ENCODE data around the gene OARD1. TPM values are rescaled to one million over a fixed set of nuclear protein-coding genes. Genes with fewer than 3 reads are reported as not detected.

OARD1 gene
- total RNA-seq, 3 donors from 2014 or later = 17.0 to 26.2 (median 22.3) TPM

DNA sequence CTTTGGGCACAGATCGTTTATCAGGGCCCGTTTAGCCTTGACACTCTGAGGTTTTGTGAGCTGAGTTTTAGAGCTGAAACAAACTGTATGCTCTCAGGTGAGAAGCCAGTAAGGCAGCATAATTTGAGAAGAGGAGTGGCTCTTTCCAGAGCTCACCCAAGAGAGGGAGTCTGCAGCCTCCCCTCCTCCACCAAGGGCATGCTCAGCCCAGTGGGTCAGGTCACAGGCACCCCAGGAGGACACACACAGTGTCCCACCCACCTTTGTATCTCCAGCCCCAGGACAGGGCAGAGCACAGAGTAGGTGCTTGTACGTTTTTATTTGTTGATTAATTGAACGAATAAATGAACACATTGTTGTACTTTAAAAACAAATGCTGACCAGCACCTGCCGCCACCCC is 26.5 kb downstream of the OARD1 start:
- Histone ChIP-seq H3K36me3 (no peaks in the 10 kb centered on the region), H3K9me3 (no peaks in the 10 kb centered on the region), H3K27me3 (no peaks in the 10 kb centered on the region), H3K27ac (no peak overlapping the region), H3K4me1 (no peaks in the 10 kb centered on the region), H3K4me3 (no peak overlapping the region)
- no peak for TF ChIP-seq POLR2AphosphoS5 (IDR thresholded peaks at IDR 0.05)
- TF ChIP-seq, protein P1, sequence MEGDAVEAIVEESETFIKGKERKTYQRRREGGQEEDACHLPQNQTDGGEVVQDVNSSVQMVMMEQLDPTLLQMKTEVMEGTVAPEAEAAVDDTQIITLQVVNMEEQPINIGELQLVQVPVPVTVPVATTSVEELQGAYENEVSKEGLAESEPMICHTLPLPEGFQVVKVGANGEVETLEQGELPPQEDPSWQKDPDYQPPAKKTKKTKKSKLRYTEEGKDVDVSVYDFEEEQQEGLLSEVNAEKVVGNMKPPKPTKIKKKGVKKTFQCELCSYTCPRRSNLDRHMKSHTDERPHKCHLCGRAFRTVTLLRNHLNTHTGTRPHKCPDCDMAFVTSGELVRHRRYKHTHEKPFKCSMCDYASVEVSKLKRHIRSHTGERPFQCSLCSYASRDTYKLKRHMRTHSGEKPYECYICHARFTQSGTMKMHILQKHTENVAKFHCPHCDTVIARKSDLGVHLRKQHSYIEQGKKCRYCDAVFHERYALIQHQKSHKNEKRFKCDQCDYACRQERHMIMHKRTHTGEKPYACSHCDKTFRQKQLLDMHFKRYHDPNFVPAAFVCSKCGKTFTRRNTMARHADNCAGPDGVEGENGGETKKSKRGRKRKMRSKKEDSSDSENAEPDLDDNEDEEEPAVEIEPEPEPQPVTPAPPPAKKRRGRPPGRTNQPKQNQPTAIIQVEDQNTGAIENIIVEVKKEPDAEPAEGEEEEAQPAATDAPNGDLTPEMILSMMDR (IDR thresholded peaks at IDR 0.05) = no peak
- no peak for TF ChIP-seq POLR2A (IDR thresholded peaks at IDR 0.05)
- intact Hi-C loops (cut with DNase I; ENCODE audit: low total_unique reads) = no loop called here
- no peak for DNase-seq (ENCODE audit: low spot score in 2 of 2)

DNA sequence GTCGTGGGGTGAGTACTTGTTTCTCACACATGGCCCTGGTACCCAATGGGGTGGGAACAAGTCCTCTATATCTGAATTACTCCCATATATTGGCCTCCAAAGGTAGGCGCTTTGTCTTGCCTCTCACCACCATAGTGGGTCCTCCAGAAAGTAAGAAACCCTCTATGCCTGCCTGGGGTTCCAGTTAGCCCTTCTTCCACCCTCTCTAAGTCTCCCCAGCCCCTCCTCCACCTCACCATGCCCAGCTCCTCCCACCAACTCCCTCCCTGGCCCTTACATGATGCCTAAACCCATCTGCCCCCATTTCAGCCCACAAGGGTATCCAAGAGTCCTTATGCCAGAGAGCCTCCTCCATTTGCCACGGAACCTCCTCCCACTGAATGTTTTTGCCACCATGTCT is 29.0 kb downstream of the OARD1 start:
- Histone ChIP-seq H3K4me3 (no peak overlapping the region), H3K36me3 (no peaks in the 10 kb centered on the region), H3K9me3 (no peaks in the 10 kb centered on the region), H3K27ac (no peak overlapping the region), H3K4me1 (no peaks in the 10 kb centered on the region), H3K27me3 (no peaks in the 10 kb centered on the region)
- intact Hi-C loops (cut with DNase I; ENCODE audit: low total_unique reads) = no loop called here
- no peak for DNase-seq (ENCODE audit: low spot score in 2 of 2)
- TF ChIP-seq, protein P1 (IDR thresholded peaks at IDR 0.05) = no peak
- TF ChIP-seq POLR2AphosphoS5 (IDR thresholded peaks at IDR 0.05) = no peak
- TF ChIP-seq POLR2A (IDR thresholded peaks at IDR 0.05) = no peak

DNA sequence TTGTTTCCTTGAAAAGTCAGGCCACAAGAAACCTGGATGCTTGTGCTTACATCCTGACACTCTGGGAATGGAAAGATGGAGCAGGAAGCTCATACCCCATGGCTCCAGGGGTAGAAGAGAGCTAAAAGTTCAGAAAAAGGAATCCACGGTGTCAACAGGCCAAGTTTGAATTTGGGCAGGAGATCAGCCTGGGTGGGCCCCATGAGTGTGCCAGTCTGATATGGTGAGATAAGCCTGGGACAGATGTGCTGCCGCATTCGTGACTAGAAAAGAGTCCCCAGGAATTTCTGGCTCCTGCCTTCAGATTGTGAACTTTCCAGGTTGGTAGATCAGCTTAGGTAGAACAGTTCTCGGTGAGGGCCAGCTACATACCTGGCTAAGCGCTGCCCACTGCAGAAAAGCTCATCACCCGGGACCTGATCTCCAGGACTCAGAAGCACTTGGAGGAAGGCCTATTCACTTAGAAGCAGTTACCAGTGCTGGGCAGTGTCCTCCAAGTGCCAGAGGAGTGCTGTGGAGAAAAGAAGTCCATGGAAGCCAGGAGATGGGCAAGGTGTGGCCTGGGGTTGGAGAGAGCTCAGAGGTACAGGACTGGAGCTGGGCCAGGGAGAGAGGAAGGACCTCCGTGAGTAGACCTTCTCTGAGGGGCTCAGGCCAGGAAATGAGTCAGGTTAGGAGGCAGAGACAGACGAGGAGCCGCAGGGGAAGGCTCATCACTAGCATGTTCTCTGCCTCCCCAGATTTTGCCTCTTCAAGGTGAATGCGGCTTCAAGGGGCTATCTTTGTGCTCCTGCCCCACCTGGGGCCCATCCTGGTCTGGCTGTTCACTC is 29.7 kb downstream of the OARD1 start, which contains the start of gene TSPO2:
TSPO2 (plus strand) TSS at position 242 of the 830 bp plus-strand sequence; CDS start at position 761, 519 bp downstream.
- no peaks in the 10 kb centered on the region for H3K9me3 ChIP-seq
- TF ChIP-seq, protein P1 (IDR thresholded peaks at IDR 0.05) = no peak
- TF ChIP-seq POLR2A (IDR thresholded peaks at IDR 0.05) (no peak), POLR2AphosphoS5 (IDR thresholded peaks at IDR 0.05) (no peak)
- no peaks in the 10 kb centered on the region for H3K4me1 ChIP-seq
- no peak within 1 kb of the TSS for H3K4me3 ChIP-seq
- intact Hi-C loops (cut with DNase I; ENCODE audit: low total_unique reads) = no loop called here
- DNase-seq (ENCODE audit: low spot score in 2 of 2) = no peak
- no peak within 1 kb of the TSS for H3K27ac ChIP-seq
- no peaks in the 10 kb centered on the region for H3K36me3 ChIP-seq
- no peaks in the 10 kb centered on the region for H3K27me3 ChIP-seq

DNA sequence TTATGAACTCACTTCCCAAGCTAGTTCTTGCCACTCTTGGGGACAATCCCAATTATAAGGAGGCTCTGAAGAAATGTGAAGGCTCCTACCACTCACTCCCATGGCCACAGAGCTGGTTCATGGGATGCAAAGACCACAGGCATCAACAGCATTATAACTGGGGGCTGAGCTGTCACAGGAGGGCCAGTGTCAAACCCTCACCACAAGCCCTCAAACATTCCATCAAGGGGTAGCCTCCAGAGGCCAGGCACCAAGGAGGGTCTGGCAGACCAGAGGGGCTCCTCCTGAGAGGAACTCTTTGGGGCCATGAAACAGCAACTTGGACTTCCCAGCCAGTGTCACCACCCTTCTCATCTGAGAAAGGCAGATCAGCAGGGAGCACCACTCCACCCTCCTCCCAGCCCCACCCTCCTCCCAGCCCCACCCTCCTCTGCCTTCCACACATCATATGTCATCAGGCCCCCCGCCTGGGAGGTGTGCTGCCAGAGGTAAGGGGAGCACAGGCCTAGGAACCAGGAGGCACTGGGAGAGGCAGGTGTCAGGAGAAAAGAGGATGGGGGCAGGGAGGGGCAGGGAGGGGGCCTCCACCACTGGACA is 31.1 kb downstream of the OARD1 start:
- Histone ChIP-seq H3K27me3 (no peaks in the 10 kb centered on the region), H3K27ac (no peak overlapping the region), H3K9me3 (no peaks in the 10 kb centered on the region), H3K4me1 (no peaks in the 10 kb centered on the region), H3K36me3 (no peaks in the 10 kb centered on the region), H3K4me3 (no peak overlapping the region)
- TF ChIP-seq POLR2AphosphoS5 (IDR thresholded peaks at IDR 0.05) (no peak), POLR2A (IDR thresholded peaks at IDR 0.05) (no peak)
- TF ChIP-seq, protein P1 (IDR thresholded peaks at IDR 0.05) = no peak
- no peak for DNase-seq (ENCODE audit: low spot score in 2 of 2)
- intact Hi-C loops (cut with DNase I; ENCODE audit: low total_unique reads) = no loop called here

Measured in breast epithelium (tissue), 4 donors.